Thyroid gland (tissue), 4 donors: ENCODE results near the gene COMT. TPM values are rescaled to one million over a fixed set of nuclear protein-coding genes. Genes with fewer than 3 reads are reported as not detected.
"Not testable (repeated sequence)": the region's sequence is repeated elsewhere in the genome, so short reads cannot be mapped to it uniquely, and the experiment has no call there.

Source experiments
- DNase-seq, 2 donors: peaks; one replicate each; pipeline ENCODE4 v3.0.0-alpha.2; 2019
- H3K27ac ChIP-seq, 3 donors: fragments of 200-600 bp; sonication (generic); 1 replicate in 2 of 3; 2 replicates in 1 of 3; pipeline ENCODE4 v1.5.1; 2016 to 2019; ENCODE audit warnings: mild to moderate bottlenecking in 1 of 3, moderate library complexity in 1 of 3
- H3K27me3 ChIP-seq: fragments of 200-600 bp; sonication (generic); one replicate; pipeline ENCODE4 v1.5.1; 2019
- H3K36me3 ChIP-seq, 2 donors: fragments of 200-600 bp; sonication (generic); one replicate each; pipeline ENCODE4 v1.5.1; 2016 to 2019
- H3K4me1 ChIP-seq, 2 donors: fragments of 200-600 bp; sonication (generic); one replicate each; pipeline ENCODE4 v1.5.1; 2017 to 2019
- H3K4me3 ChIP-seq, 3 donors: fragments of 200-600 bp; sonication (generic); replicated peaks in 1 of 3; 1 replicate in 2 of 3; 2 replicates in 1 of 3; pipeline ENCODE4 v1.5.1; 2016; ENCODE audit warnings: mild to moderate bottlenecking in 1 of 3
- H3K9me3 ChIP-seq: fragments of 200-600 bp; sonication (generic); one replicate; pipeline ENCODE4 v1.5.1; 2017
- POLR2A ChIP-seq, 2 donors: fragments of 450-650 bp; IDR thresholded peaks; one replicate each; pipeline ENCODE4 v1.6.1; 2017; ENCODE audit warnings: antibody characterized with exemption in 2 of 2, mild to moderate bottlenecking in 2 of 2, moderate library complexity in 1 of 2
- WGBS, 2 donors: methylation state at CpG; one replicate each; pipeline ENCODE4 v1.1.5; 2017; 5-methylcytosine and 5-hydroxymethylcytosine counted together
- intact Hi-C: fragments of 100-400 bp; cut with DNase I; formaldehyde crosslinking; loops from one replicate; pipeline ENCODE4 v1.15.1; 2023
- total RNA-seq, 4 donors: library from RNA; depleted of rRNA; stranded (reverse); fragments of >200 nt; gene quantifications; one replicate each; pipeline ENCODE4 v1.2.3, GENCODE V29; 2016
- TF ChIP-seq, protein P1 (sequence below), 6 experiments: fragments of 200-600 bp in 3 of 6; fragments of 450-650 bp in 3 of 6; sonication (generic) in 3 of 6; IDR thresholded peaks; one replicate each; pipeline ENCODE4 v1.5.1; 2016 to 2019; ENCODE audit warnings: antibody characterized with exemption in 6 of 6, mild to moderate bottlenecking in 2 of 6, inconsistent platforms in 1 of 6, moderate library complexity in 1 of 6

The COMT gene
- total RNA-seq, 4 donors from 2014 or later: 92.6 to 216 (median 138) TPM

DNA sequence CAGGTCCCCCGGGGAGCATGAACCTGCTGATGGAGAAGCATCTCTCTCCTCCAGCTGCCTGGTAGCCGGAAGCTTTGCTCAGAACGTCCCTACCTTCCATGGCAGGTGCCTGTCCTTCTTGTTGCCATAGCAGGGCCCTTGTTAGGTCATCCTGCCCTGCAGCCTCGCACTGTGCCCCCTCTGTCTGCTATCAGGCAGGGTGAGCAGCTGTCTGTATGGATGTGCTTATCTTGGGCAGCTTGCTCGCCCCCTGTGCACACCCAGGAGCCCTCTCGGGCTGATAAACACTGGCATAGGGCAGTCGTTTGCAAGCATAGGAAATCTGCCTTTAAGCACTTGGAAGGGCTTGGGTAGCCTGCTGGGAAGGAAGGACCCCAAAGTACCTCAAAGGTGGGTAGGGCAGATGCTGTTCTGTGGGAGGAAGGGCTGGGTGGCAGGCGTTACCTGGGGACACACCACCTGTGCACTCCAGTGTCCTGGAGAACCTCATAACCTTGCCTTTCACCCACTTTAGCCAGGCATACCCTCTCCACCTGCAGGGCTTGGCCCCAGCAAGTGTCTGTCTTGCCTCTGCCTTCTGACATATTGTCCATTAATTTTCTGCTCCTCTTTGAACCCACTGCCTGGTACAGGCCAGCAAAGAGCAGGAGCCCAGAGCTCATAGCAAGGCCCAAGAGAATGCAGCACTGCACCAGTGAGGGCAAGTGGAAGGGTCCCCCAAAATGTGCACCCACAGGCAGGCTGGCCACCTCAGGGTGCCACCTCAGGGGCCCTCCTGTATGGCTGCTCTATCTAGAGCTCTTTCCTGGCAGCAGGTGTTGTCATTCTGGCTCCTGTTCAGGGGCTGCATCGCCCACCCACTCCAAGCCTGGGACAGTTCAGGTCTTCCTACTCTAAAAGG, 8.0 kb upstream of the COMT start:
- intact Hi-C loops: no loop called here
- Histone ChIP-seq H3K9me3 (no peaks in the 10 kb centered on the region), H3K27ac (no peak overlapping the region), H3K36me3 (no peaks in the 10 kb centered on the region), H3K27me3 (no peaks in the 10 kb centered on the region), H3K4me1 (no peaks in the 10 kb centered on the region), H3K4me3 (no peak overlapping the region)
- 74 to 83% methylated on average over 8 to 9 of the region's 9 CpGs for WGBS, 2 donors
- no peak for DNase-seq
- TF ChIP-seq POLR2A (IDR thresholded peaks at IDR 0.05): no peak
- TF ChIP-seq, protein P1, sequence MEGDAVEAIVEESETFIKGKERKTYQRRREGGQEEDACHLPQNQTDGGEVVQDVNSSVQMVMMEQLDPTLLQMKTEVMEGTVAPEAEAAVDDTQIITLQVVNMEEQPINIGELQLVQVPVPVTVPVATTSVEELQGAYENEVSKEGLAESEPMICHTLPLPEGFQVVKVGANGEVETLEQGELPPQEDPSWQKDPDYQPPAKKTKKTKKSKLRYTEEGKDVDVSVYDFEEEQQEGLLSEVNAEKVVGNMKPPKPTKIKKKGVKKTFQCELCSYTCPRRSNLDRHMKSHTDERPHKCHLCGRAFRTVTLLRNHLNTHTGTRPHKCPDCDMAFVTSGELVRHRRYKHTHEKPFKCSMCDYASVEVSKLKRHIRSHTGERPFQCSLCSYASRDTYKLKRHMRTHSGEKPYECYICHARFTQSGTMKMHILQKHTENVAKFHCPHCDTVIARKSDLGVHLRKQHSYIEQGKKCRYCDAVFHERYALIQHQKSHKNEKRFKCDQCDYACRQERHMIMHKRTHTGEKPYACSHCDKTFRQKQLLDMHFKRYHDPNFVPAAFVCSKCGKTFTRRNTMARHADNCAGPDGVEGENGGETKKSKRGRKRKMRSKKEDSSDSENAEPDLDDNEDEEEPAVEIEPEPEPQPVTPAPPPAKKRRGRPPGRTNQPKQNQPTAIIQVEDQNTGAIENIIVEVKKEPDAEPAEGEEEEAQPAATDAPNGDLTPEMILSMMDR (IDR thresholded peaks at IDR 0.05): no peak

DNA sequence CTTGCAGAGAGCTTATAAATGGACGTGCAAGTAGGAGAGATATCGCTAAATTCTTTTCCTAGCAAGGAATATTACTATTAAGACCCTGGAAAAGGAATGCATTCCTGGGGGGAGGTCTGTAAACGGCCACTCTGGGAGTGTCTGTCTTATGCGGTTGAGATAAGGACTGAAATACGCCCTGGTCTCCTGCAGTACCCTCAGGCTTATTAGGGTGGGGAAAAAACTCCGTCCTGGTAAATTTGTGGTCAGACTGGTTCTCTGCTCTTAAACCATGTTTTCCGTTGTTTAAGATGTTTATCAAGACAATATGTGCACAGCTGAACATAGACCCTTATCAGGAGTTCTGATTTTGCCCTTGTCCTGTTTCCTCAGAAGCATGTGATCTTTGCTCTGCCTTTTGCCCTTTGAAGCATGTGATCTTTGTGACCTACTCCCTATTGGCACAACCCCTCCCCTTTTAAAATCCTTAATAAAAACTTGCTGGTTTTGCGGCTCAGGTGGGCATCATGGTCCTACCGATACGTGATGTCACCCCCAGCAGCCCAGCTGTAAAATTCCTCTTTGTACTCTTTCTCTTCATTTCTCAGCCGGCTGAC, 6.4 kb upstream of the COMT start:
- DNase-seq, intact Hi-C loops, H3K36me3 ChIP-seq, H3K4me3 ChIP-seq, H3K27me3 ChIP-seq, H3K9me3 ChIP-seq, H3K4me1 ChIP-seq, H3K27ac ChIP-seq: not testable (repeated sequence)
- WGBS, 2 donors: 95 to 98% methylated on average over 11 of the region's 11 CpGs

DNA sequence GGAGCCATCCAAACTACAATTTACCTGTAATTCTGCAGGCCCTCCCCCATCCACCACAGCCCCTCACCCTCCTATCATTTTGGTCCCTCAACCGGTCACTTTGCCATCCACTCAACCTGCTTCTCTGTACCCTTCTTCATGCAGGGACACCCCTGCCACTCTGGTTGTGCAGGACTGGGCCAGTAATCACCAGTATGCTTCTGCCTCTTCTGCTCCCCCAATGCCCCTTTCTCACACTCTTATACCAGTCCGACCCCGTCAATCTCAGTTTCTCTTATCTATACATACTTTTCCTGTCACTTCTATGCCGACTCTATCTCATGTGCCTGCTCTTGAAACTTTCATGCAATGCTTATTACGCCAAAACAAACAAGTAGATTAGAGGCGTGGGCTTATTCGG, 5.1 kb upstream of the COMT start:
- 97 to 98% methylated on average over 7 of the region's 7 CpGs for WGBS, 2 donors
- no peak for DNase-seq
- TF ChIP-seq, protein P1 (IDR thresholded peaks at IDR 0.05): no peak
- TF ChIP-seq POLR2A (IDR thresholded peaks at IDR 0.05): no peak
- no peak overlapping the region for H3K27ac ChIP-seq
- no peak overlapping the region for H3K4me3 ChIP-seq
- intact Hi-C loops: no loop called here
- H3K36me3 ChIP-seq: no peaks in the 10 kb centered on the region
- no peaks in the 10 kb centered on the region for H3K27me3 ChIP-seq
- H3K4me1 ChIP-seq: peaks cover 9% of the 10 kb centered on the region in 2 donors
- no peaks in the 10 kb centered on the region for H3K9me3 ChIP-seq

DNA sequence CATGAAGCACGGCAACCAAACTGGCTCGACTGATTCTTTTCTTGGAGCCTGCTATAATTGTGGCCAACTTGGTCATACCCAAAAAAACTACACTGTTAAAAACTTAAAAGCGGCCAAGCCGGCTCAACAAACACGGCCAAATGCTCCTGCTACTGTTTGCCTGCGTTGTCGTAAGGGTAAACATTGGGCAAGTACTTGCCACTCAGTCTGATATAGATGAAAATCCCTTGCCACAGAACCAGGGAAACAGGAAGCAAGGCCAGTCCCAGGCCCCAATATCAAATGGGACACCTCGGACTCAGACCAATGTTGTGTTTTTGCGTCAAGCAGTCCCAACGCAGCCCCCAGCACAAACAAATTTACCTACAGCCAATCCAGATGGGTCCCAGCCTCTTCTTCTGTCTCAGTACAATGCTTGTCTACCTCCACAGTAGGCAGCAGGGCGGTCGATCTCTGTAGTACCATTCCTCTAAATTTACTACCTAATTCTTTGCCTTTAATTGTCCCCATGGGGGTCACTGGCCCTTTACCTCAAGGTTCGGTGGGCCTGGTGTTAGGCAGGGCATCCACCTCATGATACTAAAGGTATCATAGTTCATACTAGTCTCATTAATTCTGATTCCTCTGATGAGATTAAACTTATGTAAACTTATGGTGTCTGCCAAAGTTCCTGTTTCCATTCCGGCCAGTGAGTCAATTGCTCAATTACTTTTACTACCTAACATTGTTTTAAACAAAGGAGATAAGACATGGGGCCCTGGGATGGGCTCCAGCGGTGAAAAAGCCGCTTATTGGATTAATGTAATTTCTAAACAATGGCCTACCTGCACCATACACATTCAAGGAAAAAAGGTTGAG, 3.7 kb upstream of the COMT start:
- H3K27me3 ChIP-seq: no peaks in the 10 kb centered on the region
- WGBS, 2 donors: 92 to 94% methylated on average over 16 of the region's 16 CpGs
- DNase-seq: no peak
- intact Hi-C loops: no loop called here
- TF ChIP-seq POLR2A (IDR thresholded peaks at IDR 0.05): no peak
- TF ChIP-seq, protein P1 (IDR thresholded peaks at IDR 0.05): no peak
- H3K4me3 ChIP-seq: no peak overlapping the region
- no peaks in the 10 kb centered on the region for H3K36me3 ChIP-seq
- peaks cover 16 to 17% of the 10 kb centered on the region in 2 donors for H3K4me1 ChIP-seq
- no peak overlapping the region for H3K27ac ChIP-seq
- no peaks in the 10 kb centered on the region for H3K9me3 ChIP-seq

DNA sequence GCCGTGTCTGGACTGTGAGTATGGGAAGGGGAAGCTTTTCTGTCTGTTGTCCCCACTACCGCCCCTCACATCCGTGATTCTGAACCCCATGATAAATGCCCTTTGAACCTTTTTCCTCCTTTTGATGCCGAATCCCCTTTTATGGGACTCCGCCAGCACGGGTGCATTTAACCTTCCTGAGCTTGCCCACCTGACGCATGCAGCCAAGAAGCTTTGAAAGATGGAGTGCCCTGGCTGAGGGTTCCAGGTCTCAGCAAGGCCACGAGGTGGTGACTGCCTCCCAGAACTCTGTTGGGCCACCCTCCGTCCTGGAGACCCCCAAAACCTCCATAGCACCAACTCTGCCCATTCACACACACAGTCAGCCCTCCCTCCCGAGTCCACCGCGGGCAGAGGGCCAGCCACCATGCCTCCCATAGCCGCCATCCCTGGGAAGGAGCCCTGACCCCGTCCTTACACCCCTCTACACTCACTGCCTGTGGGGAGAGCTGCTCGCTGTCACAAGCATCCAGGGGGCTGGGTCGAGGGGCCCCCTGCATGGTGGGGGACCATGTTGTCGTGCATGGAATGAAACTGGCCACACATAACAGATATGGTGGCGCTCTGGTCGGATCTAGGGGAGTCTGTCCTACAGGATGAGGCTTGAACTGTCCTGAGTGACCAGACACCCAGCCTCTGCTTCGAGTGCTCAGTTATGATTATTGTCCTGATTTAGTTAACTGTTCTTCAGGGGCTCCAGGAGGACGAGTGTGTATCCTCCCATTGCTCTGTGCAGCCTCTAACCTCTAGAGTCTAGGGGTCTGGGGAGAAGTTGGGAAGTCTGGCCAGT, 822 bp upstream of the COMT start:
- H3K4me1 ChIP-seq: peaks cover 30% of the 10 kb centered on the region in 2 donors
- no peaks in the 10 kb centered on the region for H3K9me3 ChIP-seq
- H3K4me3 ChIP-seq: peak overlapping the region; percentile 28 to 73 (median 56)
- peak overlapping the region; percentile 87 to 89 (median 89) for H3K27ac ChIP-seq
- 76 to 77% methylated on average over 21 of the region's 21 CpGs for WGBS, 2 donors
- no peaks in the 10 kb centered on the region for H3K36me3 ChIP-seq
- no peaks in the 10 kb centered on the region for H3K27me3 ChIP-seq
- TF ChIP-seq, protein P1 (IDR thresholded peaks at IDR 0.05): no peak
- no peak for TF ChIP-seq POLR2A (IDR thresholded peaks at IDR 0.05)
- intact Hi-C loops: no loop called here
- DNase-seq: no peak
